Stimulated activated CD4-positive, alpha-beta T cell treated with anti-CD3 and anti-CD28 coated beads, Interleukin-4, amount 100 ng/mL, for 48 hours (primary cell): ENCODE data around the gene FER.
"Not testable (repeated sequence)": the region's sequence is repeated elsewhere in the genome, so short reads cannot be mapped to it uniquely, and the experiment has no call there.

Experiments used
- DNase-seq, 2 donors: peaks; one replicate each; pipeline ENCODE4 v3.0.0-alpha.2; 2020; ENCODE audit warnings: low read depth in 2 of 2

FER gene

DNA sequence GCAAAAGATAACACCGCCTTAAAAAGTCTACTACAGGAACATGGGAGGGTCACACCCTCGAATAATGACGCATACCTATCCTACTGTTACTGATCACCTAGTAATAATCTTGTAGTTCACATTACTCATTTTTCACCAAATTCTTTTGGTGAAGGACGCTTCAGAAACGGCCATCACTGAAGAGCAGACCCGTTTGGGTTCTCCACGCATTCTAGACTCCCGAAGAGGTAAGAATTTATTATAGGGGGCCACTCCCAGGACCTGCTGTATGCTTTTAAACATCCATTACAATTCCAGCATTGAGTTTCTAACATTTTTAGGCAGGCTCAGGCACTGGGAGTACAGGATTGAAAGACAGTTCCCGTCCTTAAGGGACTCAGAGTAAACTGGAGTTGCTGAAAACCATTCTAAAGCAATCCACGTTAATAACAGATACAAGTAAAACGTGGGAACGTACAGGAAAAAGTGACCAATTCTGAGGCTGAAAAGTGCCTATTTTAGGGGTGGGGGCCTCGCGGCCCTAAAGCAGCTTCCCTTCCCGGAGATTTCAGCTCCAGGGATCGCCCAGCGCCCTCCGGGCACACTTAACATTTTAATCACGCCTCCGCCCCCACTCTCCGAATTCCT is at the start of gene FER:
Gene FER (plus strand): TSS at position 124 of the 627 bp plus-strand sequence. CDS start 50,286 bp downstream, outside the sequence.
- DNase-seq = peak; percentile 16 to 19

GRCh38 chr5:108700388-108700787 is 47.3 kb upstream of the FER start:
- DNase-seq = not testable (repeated sequence)

- no peak for DNase-seq
Observed at GRCh38 chr5:108700930-108701329, 46.8 kb upstream of the FER start.

DNA sequence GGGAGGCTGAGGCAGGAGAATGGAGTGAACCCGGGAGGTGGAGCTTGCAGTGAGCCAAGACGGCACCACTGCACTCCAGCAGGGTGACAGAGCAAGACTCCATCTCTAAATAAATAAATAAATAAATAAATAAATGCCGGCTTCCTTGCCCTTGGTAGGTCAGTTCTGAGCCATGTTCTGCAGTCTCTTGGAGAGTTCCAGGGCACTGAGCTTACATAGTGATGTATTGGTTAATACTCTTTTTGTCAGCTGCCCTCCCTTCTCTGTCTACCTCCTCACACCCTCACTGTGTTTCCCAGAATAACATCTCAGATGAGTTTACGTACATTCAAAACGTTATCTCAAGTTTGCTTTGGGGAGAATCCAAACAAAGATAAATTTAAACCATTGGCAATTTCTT is 45.2 kb upstream of the FER start:
- no peak for DNase-seq

DNA sequence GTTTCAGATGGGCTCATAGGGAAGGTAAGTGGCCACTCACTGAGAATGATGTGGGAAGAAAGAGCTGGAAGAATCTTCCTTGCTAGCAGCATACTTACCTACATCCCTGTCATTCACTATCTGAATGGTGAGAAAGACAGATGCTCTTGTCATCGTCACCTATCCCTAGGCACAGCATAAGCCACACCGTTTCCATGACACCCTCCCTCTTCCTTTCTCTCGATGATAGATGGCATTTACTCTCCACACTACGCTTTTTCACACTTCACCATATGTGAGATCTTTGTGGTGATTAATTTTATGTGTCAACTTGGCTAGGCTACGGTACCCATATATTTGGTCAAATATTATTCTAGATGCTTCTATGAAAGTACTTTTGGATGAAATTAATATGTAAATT is 44.4 kb upstream of the FER start:
- no peak for DNase-seq

DNA sequence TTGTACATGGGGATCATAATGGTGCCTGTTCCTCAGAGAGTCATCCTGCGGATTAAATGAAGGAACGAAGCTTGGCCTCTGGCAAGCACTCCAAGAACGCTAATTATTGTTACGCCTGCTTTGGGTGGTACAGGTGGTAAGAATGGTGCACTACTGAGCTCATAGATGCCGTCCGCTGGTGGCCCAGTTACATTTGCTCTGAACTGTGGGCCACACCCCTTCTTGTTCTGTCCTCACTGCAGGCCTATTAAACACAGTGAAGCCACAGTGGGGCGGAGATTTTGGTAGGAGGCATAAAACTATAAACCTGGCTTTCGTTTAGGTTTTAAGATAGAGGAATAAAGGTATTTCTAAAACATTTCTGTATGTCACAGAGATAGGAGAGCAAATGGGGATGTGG is 40.6 kb upstream of the FER start:
- DNase-seq = no peak

DNA sequence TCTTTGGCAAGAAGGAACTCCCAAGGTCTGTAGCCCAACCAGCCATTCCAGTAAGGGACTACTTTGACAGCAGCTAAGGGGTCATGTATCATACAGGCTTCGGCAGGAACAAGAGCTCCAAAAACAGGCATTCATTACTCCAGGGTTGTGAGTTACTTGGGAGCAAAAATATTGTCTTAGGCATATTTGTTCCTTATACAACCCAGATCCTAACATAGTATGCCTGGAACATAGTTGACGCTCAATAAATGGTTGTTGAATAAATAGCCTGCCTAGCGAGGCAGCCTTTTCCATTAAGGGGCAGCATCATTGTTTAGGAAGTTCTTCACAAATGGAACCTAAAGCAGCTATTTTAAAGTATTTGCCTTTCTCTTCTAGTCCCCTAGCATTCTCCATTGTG is 35.8 kb upstream of the FER start:
- DNase-seq = no peak

GRCh38 chr5:108715408-108715807 is 32.3 kb upstream of the FER start:
- no peak for DNase-seq

DNA sequence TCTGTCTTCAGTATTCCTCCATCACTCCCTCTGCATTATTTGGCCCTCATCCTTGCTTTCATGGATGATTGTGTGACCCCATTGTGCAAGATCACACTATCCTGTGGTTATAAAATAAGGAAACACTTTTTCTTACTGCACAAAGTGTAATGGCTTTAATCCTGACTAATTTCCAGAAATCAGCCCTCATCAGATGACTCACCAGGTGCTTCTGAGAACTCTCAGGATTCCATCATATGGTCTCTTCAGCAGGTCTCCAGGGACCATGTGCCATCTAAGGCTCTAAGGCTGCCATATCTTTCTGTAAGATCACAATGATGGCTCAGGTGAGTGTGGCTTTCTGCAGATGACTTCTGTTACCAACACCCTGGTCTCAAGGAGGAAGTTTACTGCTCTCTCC is 27.3 kb upstream of the FER start:
- DNase-seq = no peak

DNA sequence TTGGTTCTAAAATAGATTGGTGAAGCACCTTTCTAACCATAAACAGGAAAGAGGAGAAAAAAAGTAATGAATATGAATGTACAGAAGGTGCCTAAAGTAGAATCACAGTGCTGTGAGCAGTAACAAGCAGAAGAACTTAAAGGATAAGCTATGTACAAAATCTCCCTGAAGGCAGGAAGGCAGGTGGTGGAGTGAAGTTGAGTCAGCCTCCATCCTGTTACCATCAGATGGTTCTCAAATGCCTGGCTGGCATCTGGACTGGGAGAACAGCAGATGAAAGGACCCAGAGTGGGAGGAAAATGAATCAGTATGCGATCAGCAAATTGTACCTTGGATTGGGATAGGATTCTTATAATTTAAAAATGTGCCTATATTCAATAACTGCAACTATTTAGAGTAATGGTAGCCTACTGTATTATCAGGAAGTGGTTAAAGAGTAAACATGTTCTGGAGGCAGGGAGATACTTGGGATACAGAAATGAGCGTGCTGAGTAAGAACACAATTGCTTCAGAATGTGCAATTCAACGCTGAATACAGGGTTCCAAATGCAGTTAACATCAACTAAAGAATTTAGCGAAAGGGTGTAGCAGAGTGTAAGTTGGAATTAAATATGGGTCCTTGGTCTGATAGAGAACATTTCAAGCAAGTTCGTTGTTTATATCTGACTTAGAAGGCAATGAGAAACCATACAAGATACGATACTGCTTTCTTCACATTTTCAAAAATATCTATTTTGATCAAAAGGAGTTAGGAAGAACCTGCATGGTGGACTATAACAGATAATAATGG is 21.1 kb upstream of the FER start:
- no peak for DNase-seq

DNA sequence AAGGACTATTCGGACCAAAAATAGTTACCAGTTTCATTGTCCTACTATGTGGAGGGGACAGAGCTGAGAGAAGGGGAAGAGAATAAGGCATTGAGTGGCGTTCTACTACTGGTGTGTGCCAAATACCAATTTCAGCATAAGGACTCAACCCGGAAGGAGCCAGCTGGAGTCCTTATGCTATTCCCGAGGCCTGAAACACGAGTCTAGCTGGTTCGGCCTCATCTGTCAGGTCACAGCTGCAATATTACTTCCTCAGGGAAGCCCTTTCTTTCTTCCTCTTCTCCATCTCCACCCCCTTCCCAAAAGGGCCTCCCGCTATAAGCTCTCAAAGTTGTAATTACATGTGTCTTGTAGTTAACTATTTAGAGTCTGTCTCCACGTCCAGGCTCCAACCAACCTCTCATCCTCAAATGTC is 20.5 kb upstream of the FER start:
- no peak for DNase-seq

DNA sequence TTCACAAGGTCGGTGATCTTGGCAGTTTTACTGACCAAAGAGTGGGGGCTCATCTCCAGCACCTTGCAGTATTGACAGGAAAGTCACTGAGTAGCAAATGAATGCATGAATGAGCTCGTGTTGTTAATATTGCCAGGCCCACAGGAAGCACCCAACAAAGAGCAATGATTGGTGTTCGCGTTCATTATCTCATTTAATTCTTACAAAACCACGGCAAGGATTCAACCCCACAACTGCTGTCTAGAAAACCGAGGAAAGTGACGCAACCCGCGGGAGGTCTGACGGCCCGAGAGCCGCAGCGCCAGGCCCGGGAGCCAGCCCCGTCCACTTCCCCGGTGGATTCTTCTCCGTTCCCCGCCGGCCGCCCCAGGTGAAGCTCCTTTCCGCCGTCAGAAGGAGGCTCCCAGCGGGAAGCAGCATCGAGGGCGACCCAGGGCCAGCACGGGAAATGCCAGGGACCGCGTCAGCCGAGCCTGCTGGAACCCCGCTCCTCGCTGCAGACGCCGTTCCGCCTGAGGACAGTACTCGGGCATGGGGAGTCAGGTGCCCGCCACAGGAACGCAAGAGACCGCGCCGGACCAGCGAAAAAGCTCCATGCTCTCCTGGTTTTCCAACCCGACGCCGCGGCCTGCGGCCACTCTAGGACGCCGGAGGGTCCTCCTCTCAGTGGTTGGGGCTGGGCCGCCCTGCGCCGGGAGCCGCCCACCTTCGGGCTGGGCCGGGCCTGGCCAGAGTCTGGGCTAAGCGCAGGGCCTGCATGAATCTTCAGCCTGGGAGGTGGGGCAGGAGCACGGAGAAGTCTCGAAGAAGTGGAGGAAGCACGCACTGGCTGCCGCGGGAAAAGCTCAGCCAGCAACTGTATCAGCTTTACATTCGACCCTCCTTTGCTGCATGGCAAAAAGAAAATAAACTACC is 19.8 kb upstream of the FER start:
- DNase-seq = peak; percentile 19 to 30

DNA sequence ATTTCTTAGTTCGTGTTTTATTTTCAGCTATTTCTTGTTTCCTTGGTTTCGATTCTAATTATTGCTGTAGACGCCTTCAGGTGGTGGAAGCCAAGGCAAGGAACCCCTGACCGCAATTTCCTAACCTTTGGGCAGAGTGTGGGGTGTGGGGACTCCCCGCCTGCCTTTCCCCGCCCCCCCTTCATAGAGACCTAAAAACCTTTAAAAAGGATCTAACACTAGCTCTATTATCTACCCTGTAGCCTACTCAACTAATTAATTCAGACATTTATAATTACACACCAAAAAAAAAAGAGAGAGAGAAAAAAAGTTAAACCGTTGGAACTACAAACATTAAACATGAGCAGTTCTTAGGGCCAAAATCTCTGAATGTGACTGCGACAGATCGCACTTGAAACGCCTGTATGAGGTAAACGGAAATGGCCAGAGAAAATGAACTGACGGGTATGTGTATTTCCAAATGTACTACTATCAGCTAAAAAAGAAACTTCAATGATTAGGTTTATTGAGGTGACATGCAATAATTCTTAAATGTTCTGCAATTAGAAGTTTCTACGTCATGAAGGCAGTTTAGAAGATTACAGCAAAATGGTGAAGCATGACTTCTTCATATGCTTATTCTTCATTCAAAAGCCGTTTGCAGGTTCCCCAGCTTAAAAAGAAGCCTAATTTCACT is 19.0 kb upstream of the FER start:
- peak in 1 of 2 donors; percentile 29 for DNase-seq

- no peak for DNase-seq
Observed at GRCh38 chr5:108729242-108729615, 18.5 kb upstream of the FER start.

- no peak for DNase-seq
Observed at GRCh38 chr5:108730617-108731340, 16.9 kb upstream of the FER start.

DNA sequence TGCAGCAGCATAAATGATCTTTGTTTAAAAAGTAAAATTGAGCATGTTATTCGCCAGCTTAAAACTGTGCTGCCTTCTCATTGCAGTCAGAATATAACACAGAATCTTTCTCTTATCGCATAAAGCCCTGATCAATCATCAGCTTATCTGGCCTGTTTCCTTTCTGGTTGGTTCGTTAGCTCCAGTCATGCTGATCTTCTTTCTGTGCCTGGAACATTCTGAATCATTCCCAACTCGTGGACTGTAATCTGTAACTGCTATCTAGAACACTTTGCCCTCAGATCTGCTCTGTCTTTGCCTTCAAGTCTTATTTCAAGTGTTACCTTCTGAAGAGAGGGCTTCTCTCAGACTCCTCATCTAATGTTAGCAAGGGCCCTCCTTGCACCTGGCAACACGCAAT is 11.9 kb upstream of the FER start:
- DNase-seq = no peak

GRCh38 chr5:108736855-108737254 is 10.8 kb upstream of the FER start:
- no peak for DNase-seq

DNA sequence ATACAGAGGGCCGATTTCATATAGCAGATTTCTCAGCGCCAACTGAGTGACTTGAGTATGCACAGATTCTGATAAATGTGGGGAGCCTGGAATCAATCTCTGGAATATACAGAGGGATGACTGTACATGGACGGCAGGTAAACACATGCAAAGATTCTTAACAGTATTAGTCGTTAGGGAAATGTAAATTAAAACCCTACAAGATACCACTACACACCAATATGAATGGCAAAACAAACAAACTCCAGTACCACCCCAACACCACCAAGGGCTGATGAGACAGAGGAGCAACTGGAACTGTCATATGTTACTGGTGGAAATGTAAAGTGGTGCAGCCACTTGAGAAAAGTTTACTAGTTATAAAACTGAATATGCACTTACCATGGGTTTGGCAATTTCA is 8.3 kb upstream of the FER start:
- DNase-seq = no peak

DNA sequence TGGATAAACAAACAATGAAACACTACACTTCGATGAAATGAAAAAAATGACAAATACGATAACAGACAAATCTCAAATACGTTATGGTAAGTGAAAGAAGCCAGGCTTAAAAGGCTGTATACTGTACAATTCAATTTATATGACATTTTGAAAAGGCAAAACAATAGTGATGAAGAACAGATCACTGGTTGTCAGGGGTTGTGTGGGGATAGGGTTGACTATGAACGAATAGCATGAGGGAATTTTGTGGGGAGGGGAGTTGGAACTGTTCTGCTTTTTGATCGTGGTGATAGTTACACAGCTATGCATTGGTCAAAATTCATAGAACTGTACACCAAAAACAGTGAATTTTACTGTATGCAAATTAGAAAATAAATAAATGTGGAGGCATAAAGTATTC is 7.8 kb upstream of the FER start:
- no peak for DNase-seq

DNA sequence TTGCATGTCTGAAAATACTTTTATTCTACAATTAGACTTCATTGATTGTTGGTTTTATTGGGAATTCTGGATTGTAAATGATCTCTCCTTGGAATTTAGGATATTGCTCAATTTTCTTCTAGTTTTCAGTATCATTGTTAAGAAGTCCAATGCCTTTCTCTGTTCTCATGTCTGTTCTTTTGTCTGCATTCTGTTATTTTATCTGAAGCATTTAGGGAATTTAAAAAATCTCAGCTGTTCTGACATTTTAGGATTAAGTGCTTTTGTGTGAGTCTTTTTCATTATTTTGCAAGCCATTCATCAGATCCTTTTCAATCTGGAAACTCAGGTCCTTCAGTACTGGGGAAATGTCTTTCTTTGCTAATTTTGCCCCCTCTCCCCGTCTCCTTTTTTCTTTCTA is 4.4 kb upstream of the FER start:
- no peak for DNase-seq

GRCh38 chr5:108743846-108744245 is 3.9 kb upstream of the FER start:
- no peak for DNase-seq
